Aortic smooth muscle cell (primary cell): ENCODE data around the gene RNFT1. TPM values are rescaled to one million over a fixed set of nuclear protein-coding genes. Genes with fewer than 3 reads are reported as not detected.

Experiments
- total RNA-seq: library from RNA; depleted of rRNA; stranded (reverse); fragments of >200 nt; gene quantifications from 2 replicates; pipeline ENCODE4 v1.2.3, GENCODE V29; 2014

RNFT1 gene
- 12.4 and 15.4 TPM in 2 replicates for total RNA-seq

GRCh38 chr17:59964482-59965328 lies at the start of gene RNFT1:
Gene RNFT1 (minus strand): TSS chr17:59964740. CDS start chr17:59964663, 77 bp downstream.

Other genes starting within 250 kb of the RNFT1 start
- 2.9 and 4.0 TPM in 2 replicates for gene TUBD1, start 71.8 kb downstream of the RNFT1 start, total RNA-seq
- 23.8 and 31.8 TPM in 2 replicates for gene RPS6KB1, start 71.6 kb downstream of the RNFT1 start, total RNA-seq
- 9.8 and 10.1 TPM in 2 replicates for gene HEATR6, start 114.2 kb upstream of the RNFT1 start, total RNA-seq
- 0.25 TPM in 1 of 2 replicates, not detected in the other for gene CA4, start 185.2 kb upstream of the RNFT1 start, total RNA-seq